ENCODE data around the gene ANKRD9.
A peak's percentile ranks its signal among the peaks of the same experiment; 100 is the strongest.

- TF ChIP-seq CTCF (IDR thresholded peaks at IDR 0.05): no peak
- TF ChIP-seq POLR2A (IDR thresholded peaks at IDR 0.05): no peak
- TF ChIP-seq POLR2AphosphoS5 (IDR thresholded peaks at IDR 0.05; ENCODE audit: insufficient read depth in 1 of 2, low read depth in 1 of 2): peak in 1 of 2 donors; percentile 23
Observed at GRCh38 chr14:102554821-102555819, 45.5 kb upstream of the ANKRD9 start.
